Spinal cord (tissue), 10 donors: ENCODE results near the gene ANKRD34A. TPM values are rescaled to one million over a fixed set of nuclear protein-coding genes. Genes with fewer than 3 reads are reported as not detected.

Source experiments
- DNase-seq, 6 donors: peaks; one replicate each; pipeline versions ENCODE4 v3.0.0 to v3.0.0-alpha.2; 2013 to 2015; ENCODE audit warnings: low spot score in 6 of 6, low read depth in 4 of 6
- H3K27ac ChIP-seq: one replicate; pipeline ENCODE4 v1.5.1; 2013; ENCODE audit warnings: low read depth, low read length, control low read depth
- H3K27me3 ChIP-seq: one replicate; pipeline ENCODE4 v1.6.1; 2013; ENCODE audit warnings: low read length; ENCODE audit not compliant: control insufficient read depth, insufficient read depth
- H3K36me3 ChIP-seq: one replicate; pipeline ENCODE4 v1.6.1; 2013; ENCODE audit warnings: low read length; ENCODE audit not compliant: control insufficient read depth, insufficient read depth
- H3K4me1 ChIP-seq: one replicate; pipeline ENCODE4 v1.6.1; 2013; ENCODE audit warnings: low read length; ENCODE audit not compliant: control insufficient read depth, insufficient read depth
- H3K4me3 ChIP-seq: one replicate; pipeline ENCODE4 v1.5.1; 2013; ENCODE audit warnings: low read depth, low read length, control low read depth
- H3K9me3 ChIP-seq: one replicate; pipeline ENCODE4 v1.6.1; 2013; ENCODE audit warnings: low read length; ENCODE audit not compliant: control insufficient read depth, insufficient read depth
- WGBS: methylation state at CpG from one replicate; pipeline ENCODE4 v1.1.5; 2013; ENCODE audit warnings: missing lambda C conversion rate; ENCODE audit not compliant: insufficient coverage; 5-methylcytosine and 5-hydroxymethylcytosine counted together
- polyA plus RNA-seq, 2 donors: library from polyadenylated mRNA; unstranded; fragments of 120-200 nt; gene quantifications; one replicate each; pipeline ENCODE4 v1.2.1, GENCODE V29; 2013; ENCODE audit not compliant: insufficient read length in 2 of 2
- total RNA-seq, 2 donors: library from RNA; depleted of rRNA in 1 of 2; stranded (reverse); fragments of 120-200 nt in 1 of 2; fragments of >200 nt in 1 of 2; gene quantifications; one replicate each; pipeline versions ENCODE4 v1.2.3 to v1.2.4, GENCODE V29; 2013 to 2014
- donor health status: healthy.

ANKRD34A gene
- total and polyA plus RNA-seq, 4 donors = 1.6 to 9.2 (median 5.2) TPM

DNA sequence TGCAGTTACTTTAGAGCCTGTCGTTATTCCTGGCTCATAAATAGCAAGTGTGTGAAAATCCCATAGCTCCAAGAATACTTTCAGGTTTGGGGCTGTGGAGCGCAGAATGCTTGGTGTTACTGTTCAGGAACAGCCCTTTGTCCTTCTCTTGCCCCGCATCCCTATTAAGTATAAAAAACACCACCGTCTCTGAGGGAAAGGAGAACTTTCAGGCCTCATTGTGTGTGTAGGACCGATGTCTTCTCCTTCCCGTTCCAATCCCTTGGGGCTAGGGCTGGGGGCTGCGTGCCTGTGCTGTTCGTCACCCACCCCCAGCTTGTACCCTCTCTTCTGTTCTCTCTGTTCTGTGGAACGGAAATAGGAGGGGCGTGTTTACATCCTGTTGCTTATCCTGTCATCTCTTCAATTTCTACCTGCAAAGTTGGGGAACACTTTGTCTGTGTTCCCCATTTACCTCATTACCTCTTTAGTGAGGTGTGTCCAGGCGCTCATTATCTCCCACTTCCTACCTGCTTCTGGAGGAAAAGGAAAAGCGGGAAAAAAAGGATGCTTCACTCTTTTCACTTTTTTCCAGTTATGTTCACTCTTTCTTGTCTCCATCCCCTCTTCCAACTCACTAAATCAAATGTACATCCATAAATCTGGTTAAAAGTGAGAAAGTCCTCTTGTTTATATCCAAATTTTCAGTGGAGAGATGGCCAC is 32.8 kb upstream of the ANKRD34A start:
- H3K9me3 ChIP-seq = no peaks in the 10 kb centered on the region
- WGBS = no CpG with 5 or more reads among the region's 12 CpGs
- DNase-seq = peak in 1 of 6 donors; percentile 67
- peaks cover 5% of the 10 kb centered on the region for H3K36me3 ChIP-seq
- H3K27me3 ChIP-seq = no peaks in the 10 kb centered on the region
- H3K4me3 ChIP-seq = peak overlapping the region; percentile 90
- H3K27ac ChIP-seq = peak overlapping the region; percentile 92
- H3K4me1 ChIP-seq = peaks cover 10% of the 10 kb centered on the region

DNA sequence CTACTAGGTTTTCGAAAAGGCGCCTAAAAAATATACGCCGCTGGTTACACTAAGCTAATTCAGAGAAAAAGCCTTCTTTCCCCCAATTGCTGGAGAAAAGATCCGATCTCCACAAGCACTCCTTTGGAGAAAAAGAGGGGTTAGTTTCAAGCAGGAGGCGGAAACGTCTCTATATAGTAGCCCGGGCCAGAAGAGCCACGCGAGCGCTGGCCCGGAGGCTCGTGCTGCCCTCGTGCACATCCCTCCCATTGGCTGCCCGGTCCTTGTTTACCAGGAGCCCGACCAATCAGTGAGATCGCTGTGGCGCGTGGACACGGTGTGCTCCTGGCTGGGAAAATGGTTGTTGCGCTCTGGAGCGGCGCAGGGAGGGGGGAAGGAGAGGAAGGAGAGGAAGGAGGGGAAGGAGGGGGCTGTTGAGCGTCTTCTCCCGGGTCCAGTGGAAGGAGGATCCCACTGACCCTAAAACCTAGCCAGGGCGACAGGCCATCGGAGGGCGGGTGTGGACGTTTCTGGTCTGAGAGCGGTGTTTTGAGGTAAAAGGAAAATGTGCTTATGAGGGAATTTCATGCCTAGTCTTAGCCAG is 32.1 kb upstream of the ANKRD34A start, which contains the start of gene TXNIP:
Gene TXNIP (minus strand): TSS at position 147 of the 583 bp plus-strand sequence. CDS start 313 bp downstream, outside the sequence.
- peaks cover 10% of the 10 kb centered on the region for H3K4me1 ChIP-seq
- under 1% methylated on average over 23 of the region's 30 CpGs for WGBS

DNA sequence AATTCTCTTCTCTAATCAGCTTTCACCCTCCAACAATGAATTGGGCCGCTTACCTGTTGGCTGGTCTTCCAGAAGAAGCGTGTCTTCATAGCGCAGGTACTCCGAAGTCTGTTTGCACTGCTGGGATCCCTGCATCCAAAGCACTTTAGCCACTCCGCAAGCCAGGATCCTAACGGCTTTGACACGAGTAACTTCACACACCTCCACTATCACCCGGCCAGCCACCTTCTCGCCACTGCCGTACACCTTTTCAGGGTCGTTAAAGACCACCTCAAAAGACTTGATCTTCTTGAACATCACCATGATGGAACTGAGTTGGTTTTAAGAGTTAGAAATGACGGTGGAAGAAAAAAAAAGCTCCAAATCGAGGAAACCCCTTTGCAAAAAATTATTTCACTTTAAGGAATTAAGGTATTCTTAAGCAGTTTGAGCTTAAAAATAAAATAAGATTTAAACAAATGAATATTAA is 31.6 kb upstream of the ANKRD34A start:
- Histone ChIP-seq H3K27ac (peak overlapping the region; percentile 92), H3K4me3 (peak overlapping the region; percentile 90), H3K4me1 (peaks cover 10% of the 10 kb centered on the region), H3K9me3 (no peaks in the 10 kb centered on the region), H3K36me3 (peaks cover 5% of the 10 kb centered on the region), H3K27me3 (no peaks in the 10 kb centered on the region)
- 0% methylated on average over 8 of the region's 13 CpGs for WGBS
- DNase-seq = peak in 1 of 6 donors; percentile 57

More for the DNA sequence above, 32.1 kb upstream of the ANKRD34A start, which contains the start of gene TXNIP:
- Histone ChIP-seq H3K36me3 (peaks cover 5% of the 10 kb centered on the region), H3K27ac (peak within 1 kb of the TSS; percentile 92), H3K4me3 (peak within 1 kb of the TSS; percentile 90), H3K9me3 (no peaks in the 10 kb centered on the region), H3K27me3 (no peaks in the 10 kb centered on the region)
- peak; percentile 93 to 100 (median 98) for DNase-seq

DNA sequence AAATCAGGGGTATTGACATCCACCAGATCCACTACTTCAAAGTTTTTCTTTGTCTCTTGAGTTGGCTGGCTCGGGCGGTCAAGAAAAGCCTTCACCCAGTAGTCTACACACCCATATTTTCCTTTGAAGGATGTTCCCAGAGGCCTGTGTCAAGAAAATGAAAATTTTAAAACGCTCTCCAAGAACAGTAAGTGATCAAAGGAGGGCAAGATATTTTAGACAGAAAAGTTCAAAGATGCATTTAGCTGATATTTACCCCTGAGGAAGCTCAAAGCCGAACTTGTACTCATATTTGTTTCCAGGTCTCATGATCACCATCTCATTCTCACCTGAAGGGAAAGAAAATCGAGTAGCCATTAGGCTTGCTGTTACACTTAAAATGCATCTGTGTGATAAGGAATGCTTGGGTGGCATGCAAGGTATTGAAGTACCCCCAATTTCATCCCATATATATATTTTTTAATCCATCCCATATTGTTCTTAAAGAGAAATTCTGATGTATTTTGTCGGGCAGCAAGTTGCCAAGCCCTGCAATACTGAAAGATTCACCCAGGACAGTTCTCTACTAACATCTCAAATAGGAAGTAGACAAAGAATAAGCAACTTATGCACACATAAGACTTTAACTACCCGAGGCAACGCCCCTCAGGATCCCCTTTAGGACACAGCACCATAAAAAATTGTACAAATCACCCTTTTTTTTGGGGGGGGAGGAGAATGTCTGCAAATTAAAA is 30.9 kb upstream of the ANKRD34A start:
- Histone ChIP-seq H3K27me3 (no peaks in the 10 kb centered on the region), H3K36me3 (peaks cover 5% of the 10 kb centered on the region), H3K4me1 (peaks cover 10% of the 10 kb centered on the region), H3K9me3 (no peaks in the 10 kb centered on the region), H3K27ac (peak overlapping the region; percentile 92), H3K4me3 (peak overlapping the region; percentile 90)
- DNase-seq = peak in 1 of 6 donors; percentile 32
- WGBS = no CpG with 5 or more reads among the region's 8 CpGs

DNA sequence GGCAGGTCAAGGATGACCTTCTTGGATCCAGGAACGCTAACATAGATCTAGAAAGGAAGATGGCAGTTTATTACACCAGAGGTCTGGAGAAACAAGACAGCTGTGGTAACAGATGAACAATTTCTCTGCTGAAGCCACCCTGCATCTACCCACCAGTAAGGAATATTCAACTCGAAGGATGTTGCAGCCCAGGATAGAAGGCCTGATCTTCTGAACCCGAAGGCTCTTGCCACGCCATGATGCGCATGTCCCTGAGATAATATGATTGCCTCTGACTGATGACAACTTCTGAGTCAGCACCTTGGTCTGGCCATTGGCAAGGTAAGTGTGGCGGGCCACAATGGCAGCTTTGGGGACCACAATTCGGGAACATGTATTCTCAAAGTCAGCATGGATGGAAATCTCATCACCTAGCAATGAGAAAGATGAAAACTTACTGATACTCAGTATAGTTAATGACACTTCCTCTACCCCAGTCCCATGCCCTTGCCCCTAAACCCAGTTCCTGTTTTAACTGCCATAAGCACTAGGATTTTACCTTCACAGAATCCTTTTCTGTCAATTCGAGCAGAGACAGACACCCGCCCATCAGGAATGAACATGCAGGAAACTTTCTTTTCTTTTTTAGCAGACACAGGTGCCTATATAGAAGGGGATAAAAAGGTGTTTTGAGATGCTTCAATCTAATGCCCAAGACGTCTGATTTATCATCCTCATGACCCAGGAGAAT is 30.2 kb upstream of the ANKRD34A start:
- WGBS = 69% methylated on average over 5 of the region's 10 CpGs
- peaks cover 10% of the 10 kb centered on the region for H3K4me1 ChIP-seq
- peak in 1 of 6 donors; percentile 25 for DNase-seq
- no peaks in the 10 kb centered on the region for H3K9me3 ChIP-seq
- H3K36me3 ChIP-seq = peaks cover 5% of the 10 kb centered on the region
- H3K27ac ChIP-seq = peak overlapping the region; percentile 92
- H3K4me3 ChIP-seq = peak overlapping the region; percentile 90
- no peaks in the 10 kb centered on the region for H3K27me3 ChIP-seq

DNA sequence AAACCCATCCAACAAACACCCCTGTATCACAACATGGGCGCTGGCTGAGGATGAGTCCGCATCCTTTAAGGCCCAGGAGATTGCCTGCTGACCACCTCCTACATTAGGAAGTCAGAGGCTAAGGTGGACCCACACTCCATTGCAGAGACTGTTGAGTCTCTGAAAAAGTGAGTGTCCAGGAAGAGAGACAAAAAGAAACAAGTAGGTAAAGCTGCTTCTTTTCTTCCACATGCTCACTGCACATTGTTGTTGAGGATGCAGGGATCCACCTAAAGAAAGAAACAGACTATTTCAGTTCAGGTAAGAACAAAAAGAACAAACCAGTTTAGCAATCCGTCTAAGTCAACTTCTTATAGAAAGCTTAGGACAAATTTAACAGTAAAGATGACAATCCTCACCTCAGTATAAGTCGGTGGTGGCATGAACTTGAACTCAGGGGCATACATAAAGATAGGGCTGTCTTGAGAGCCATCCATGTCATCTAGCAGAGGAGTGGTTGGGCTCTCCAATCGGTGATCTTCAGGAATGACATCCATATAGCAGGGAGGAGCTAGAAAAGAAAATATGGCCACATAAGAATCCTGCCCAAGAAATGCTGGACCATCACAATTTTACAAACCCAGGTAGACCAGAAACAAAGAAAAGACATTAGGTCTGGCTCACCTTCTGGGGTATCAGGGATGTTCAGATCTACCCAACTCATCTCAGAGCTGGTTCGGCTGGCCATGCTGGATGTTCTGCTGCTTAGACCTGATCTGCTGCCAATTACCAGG is 29.4 kb upstream of the ANKRD34A start:
- WGBS = 60% methylated on average over 1 of the region's 6 CpGs
- Histone ChIP-seq H3K27ac (peak overlapping the region; percentile 63), H3K4me1 (peaks cover 10% of the 10 kb centered on the region), H3K27me3 (no peaks in the 10 kb centered on the region), H3K9me3 (no peaks in the 10 kb centered on the region), H3K4me3 (peak overlapping the region; percentile 90), H3K36me3 (peaks cover 5% of the 10 kb centered on the region)
- DNase-seq = no peak

DNA sequence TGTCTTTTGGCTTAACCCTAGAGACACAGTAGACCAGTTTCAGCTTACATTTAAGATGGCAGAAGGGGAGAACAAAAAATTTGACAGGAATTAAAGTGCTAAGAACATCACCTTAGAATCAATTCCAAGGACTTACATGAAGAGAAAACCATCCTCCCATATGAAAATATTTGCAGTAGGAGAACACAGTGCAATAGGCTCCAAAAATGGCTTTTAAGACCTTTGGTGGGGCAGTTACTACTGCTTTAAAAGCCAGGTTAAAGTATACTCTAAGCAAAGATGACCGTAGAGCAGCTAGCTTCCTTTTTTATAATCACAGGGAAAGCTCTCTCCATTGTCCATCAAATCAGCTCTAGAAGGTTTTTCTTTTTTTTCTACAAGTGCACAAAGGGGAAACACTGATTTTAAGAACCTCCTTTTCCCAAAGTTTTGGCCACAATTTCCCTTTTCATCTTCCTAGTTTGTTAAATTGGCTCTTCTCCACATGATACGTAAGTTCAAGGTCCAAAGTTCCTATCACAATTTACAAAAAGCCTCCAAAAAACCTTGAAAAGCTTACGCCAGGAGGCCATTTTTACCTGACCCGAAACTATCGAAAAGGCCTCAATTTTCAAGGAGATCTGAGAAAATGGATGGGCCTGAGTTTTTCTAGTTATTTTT is 28.7 kb upstream of the ANKRD34A start:
- Histone ChIP-seq H3K4me3 (peak overlapping the region; percentile 90), H3K9me3 (no peaks in the 10 kb centered on the region), H3K27me3 (no peaks in the 10 kb centered on the region), H3K4me1 (peaks cover 10% of the 10 kb centered on the region), H3K27ac (peak overlapping the region; percentile 38), H3K36me3 (peaks cover 5% of the 10 kb centered on the region)
- WGBS = 62% methylated on average over 2 of the region's 5 CpGs
- DNase-seq = no peak

DNA sequence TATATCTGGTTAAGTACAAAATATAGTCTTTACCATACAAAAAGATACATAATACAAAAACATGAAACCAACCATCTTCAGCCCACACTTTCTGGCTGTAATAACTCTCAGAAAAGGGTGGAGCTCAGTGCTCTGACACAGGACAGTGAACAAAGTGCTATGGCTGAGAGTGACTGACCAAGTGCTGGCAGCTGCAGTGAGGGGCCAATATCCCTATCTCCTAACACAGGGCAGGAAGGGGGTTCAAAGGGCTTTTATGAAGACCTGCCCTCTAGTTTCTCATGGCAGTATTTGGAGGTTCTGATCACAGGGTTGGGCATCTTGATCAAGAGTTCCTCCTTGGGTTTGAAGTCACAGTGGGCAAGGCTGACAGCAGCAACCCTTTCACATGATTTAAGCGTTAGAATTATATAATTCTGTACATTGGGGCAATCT is 28.1 kb upstream of the ANKRD34A start:
- no peak for DNase-seq
- no CpG with 5 or more reads among the region's 1 CpG for WGBS
- peak overlapping the region; percentile 90 for H3K4me3 ChIP-seq
- no peaks in the 10 kb centered on the region for H3K27me3 ChIP-seq
- H3K36me3 ChIP-seq = peaks cover 5% of the 10 kb centered on the region
- H3K27ac ChIP-seq = peak overlapping the region; percentile 37
- peaks cover 10% of the 10 kb centered on the region for H3K4me1 ChIP-seq
- H3K9me3 ChIP-seq = no peaks in the 10 kb centered on the region
